Hepatocyte (in vitro differentiated cells): ENCODE measurements around the gene CRYBG2. TPM values are rescaled to one million over a fixed set of nuclear protein-coding genes. Genes with fewer than 3 reads are reported as not detected.
"Not testable (repeated sequence)": the region's sequence is repeated elsewhere in the genome, so short reads cannot be mapped to it uniquely, and the experiment has no call there.

Source experiments
- DNase-seq: peaks from one replicate; pipeline ENCODE4 v3.0.0-alpha.2; 2016; ENCODE audit warnings: low spot score
- H2AFZ ChIP-seq: fragments of 200-600 bp; sonication (generic); 2 replicates; pipeline ENCODE4 v1.6.0; 2016; ENCODE audit warnings: antibody characterized with exemption, mild to moderate bottlenecking
- H3K27ac ChIP-seq: fragments of 200-600 bp; sonication (generic); 2 replicates; pipeline ENCODE4 v1.5.1; 2016; ENCODE audit warnings: mild to moderate bottlenecking
- H3K27me3 ChIP-seq: fragments of 200-600 bp; sonication (generic); 2 replicates; pipeline ENCODE4 v1.6.1; 2016
- H3K36me3 ChIP-seq: fragments of 200-600 bp; sonication (generic); replicated peaks from 2 replicates; pipeline ENCODE4 v1.5.1; 2016; ENCODE audit warnings: low read depth; ENCODE audit not compliant: insufficient read depth
- H3K4me1 ChIP-seq: fragments of 200-600 bp; sonication (generic); 2 replicates; pipeline ENCODE4 v1.5.1; 2016; ENCODE audit warnings: mild to moderate bottlenecking, moderate library complexity; ENCODE audit not compliant: insufficient read depth
- H3K4me2 ChIP-seq: fragments of 200-600 bp; sonication (generic); 2 replicates; pipeline ENCODE4 v1.6.0; 2016
- H3K4me3 ChIP-seq: fragments of 200-600 bp; sonication (generic); 2 replicates; pipeline ENCODE4 v1.5.1; 2016; ENCODE audit warnings: mild to moderate bottlenecking
- H3K79me2 ChIP-seq: fragments of 200-600 bp; sonication (generic); 2 replicates; pipeline ENCODE4 v1.6.0; 2017; ENCODE audit warnings: mild to moderate bottlenecking
- H3K9me2 ChIP-seq: fragments of 200-600 bp; sonication (generic); replicated peaks from 2 replicates; pipeline ENCODE4 v1.6.0; 2017; ENCODE audit warnings: mild to moderate bottlenecking; ENCODE audit not compliant: insufficient read depth
- H3K9me3 ChIP-seq: fragments of 200-600 bp; sonication (generic); 2 replicates; pipeline ENCODE4 v1.5.1; 2016; ENCODE audit warnings: low read depth, mild to moderate bottlenecking
- H4K20me1 ChIP-seq: fragments of 200-600 bp; sonication (generic); 2 replicates; pipeline ENCODE4 v1.6.0; 2016; ENCODE audit warnings: mild to moderate bottlenecking; ENCODE audit not compliant: insufficient read depth, poor library complexity, severe bottlenecking
- EZH2 ChIP-seq: fragments of 200-600 bp; sonication (generic); IDR thresholded peaks from 2 replicates; pipeline ENCODE4 v1.6.1; 2016; ENCODE audit warnings: antibody characterized with exemption, mild to moderate bottlenecking, borderline replicate concordance
- EZH2phosphoT487 ChIP-seq: fragments of 200-600 bp; sonication (generic); IDR thresholded peaks from one replicate; pipeline ENCODE4 v1.6.1; 2018; ENCODE audit warnings: antibody characterized with exemption, mild to moderate bottlenecking, low read depth, moderate library complexity; ENCODE audit not compliant: unreplicated experiment, severe bottlenecking
- WGBS: methylation state at CpG from one replicate; pipeline ENCODE4 v1.1.6; 2016; ENCODE audit warnings: low lambda C conversion rate; ENCODE audit errors: missing lambda C conversion rate; 5-methylcytosine and 5-hydroxymethylcytosine counted together
- polyA plus RNA-seq: library from polyadenylated mRNA; unstranded; fragments of >200 nt; fragmentation: Nextera tagmentation; extraction: Ambion mirVana; gene quantifications from 2 replicates; pipeline ENCODE4 v1.2.1, GENCODE V29; 2016
- total RNA-seq: library from RNA; depleted of rRNA; stranded (reverse); fragments of >200 nt; gene quantifications from 2 replicates; pipeline ENCODE4 v1.2.3, GENCODE V29; 2014
- TF ChIP-seq, protein P1 (sequence below): fragments of 200-600 bp; sonication (generic); IDR thresholded peaks from 2 replicates; pipeline ENCODE4 v1.5.1; 2016; ENCODE audit warnings: antibody characterized with exemption, mild to moderate bottlenecking; ENCODE audit not compliant: poor library complexity

CRYBG2 gene
- total and polyA plus RNA-seq, 2 experiments from 2014 or later, result 15.6 to 20.1 TPM

- H3K79me2 ChIP-seq, result no peaks in the 10 kb centered on the region
- H3K4me1 ChIP-seq, result no peaks in the 10 kb centered on the region
- H3K36me3 ChIP-seq, result no peaks in the 10 kb centered on the region
- H3K4me2 ChIP-seq, result no peak overlapping the region
- H3K27ac ChIP-seq, result no peak overlapping the region
- no peak overlapping the region for H2AFZ ChIP-seq
- TF ChIP-seq EZH2 (no peak), EZH2phosphoT487 (no peak)
- TF ChIP-seq, protein P1, sequence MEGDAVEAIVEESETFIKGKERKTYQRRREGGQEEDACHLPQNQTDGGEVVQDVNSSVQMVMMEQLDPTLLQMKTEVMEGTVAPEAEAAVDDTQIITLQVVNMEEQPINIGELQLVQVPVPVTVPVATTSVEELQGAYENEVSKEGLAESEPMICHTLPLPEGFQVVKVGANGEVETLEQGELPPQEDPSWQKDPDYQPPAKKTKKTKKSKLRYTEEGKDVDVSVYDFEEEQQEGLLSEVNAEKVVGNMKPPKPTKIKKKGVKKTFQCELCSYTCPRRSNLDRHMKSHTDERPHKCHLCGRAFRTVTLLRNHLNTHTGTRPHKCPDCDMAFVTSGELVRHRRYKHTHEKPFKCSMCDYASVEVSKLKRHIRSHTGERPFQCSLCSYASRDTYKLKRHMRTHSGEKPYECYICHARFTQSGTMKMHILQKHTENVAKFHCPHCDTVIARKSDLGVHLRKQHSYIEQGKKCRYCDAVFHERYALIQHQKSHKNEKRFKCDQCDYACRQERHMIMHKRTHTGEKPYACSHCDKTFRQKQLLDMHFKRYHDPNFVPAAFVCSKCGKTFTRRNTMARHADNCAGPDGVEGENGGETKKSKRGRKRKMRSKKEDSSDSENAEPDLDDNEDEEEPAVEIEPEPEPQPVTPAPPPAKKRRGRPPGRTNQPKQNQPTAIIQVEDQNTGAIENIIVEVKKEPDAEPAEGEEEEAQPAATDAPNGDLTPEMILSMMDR, result no peak
- H3K9me3 ChIP-seq, result no peaks in the 10 kb centered on the region
- H4K20me1 ChIP-seq, result no peaks in the 10 kb centered on the region
- no peaks in the 10 kb centered on the region for H3K9me2 ChIP-seq
- no peak for DNase-seq
- 84% methylated on average over 11 of the region's 11 CpGs for WGBS
- H3K4me3 ChIP-seq, result no peak overlapping the region
- no peaks in the 10 kb centered on the region for H3K27me3 ChIP-seq
These were observed 59.9 kb downstream of the CRYBG2 start for GRCh38 chr1:26293911-26294463.

GRCh38 chr1:26292735-26293134 is 61.2 kb downstream of the CRYBG2 start:
- WGBS, result 98% methylated on average over 5 of the region's 5 CpGs

DNA sequence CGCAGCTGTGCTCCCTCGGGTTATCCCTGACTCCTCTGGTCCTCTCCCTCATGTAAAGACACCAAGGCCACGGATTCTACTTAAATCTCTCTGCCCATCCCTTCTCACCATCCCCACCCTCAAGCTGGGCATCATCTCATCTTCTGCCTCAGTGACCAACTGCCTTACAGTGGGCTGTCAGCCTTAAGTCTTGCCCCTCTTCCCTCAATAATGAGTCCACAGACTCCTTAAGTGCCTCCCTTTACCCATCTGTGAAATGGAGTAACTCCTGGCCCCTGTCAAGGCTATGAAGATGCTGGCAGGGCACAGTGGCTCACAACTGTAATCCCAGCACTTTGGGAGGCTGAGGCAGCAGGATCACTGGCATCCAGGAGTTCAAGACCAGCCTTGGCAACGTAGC is 62.0 kb downstream of the CRYBG2 start:
- H2AFZ ChIP-seq, result no peak overlapping the region
- H3K4me2 ChIP-seq, result no peak overlapping the region
- no peaks in the 10 kb centered on the region for H4K20me1 ChIP-seq
- no peaks in the 10 kb centered on the region for H3K27me3 ChIP-seq
- no peaks in the 10 kb centered on the region for H3K79me2 ChIP-seq
- TF ChIP-seq EZH2phosphoT487 (no peak), EZH2 (no peak)
- TF ChIP-seq, protein P1, result no peak
- no peak overlapping the region for H3K4me3 ChIP-seq
- DNase-seq, result no peak
- no peaks in the 10 kb centered on the region for H3K4me1 ChIP-seq
- H3K36me3 ChIP-seq, result no peaks in the 10 kb centered on the region
- H3K9me2 ChIP-seq, result no peaks in the 10 kb centered on the region
- WGBS, result 95% methylated on average over 4 of the region's 4 CpGs
- H3K27ac ChIP-seq, result no peak overlapping the region
- no peaks in the 10 kb centered on the region for H3K9me3 ChIP-seq

More at GRCh38 chr1:26292735-26293134, 61.2 kb downstream of the CRYBG2 start:
- H3K4me2 ChIP-seq, DNase-seq, H3K27me3 ChIP-seq, H4K20me1 ChIP-seq, H3K9me3 ChIP-seq, H3K4me3 ChIP-seq, H3K4me1 ChIP-seq, H3K79me2 ChIP-seq, H2AFZ ChIP-seq, H3K9me2 ChIP-seq, H3K36me3 ChIP-seq, H3K27ac ChIP-seq: not testable (repeated sequence)

DNA sequence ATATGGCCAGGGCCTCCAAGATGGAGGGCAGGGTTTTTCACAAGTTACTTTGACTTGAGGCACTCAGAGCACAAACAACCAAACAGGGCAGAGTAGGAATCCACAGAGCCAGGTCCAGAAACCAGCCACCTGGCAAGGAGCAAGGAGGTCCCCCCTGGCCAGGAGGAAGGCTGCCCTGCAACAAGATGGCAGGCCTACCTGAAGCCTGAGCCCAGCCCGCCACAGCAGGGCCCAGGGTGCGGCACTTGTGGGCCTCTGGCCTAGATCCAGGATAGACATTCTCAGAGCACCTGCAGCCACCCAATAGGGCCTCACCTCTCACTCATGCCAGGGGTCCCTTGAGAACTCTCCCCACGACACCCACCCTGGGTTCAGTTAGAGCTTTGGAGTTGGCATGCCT is 62.5 kb downstream of the CRYBG2 start:
- no peaks in the 10 kb centered on the region for H3K36me3 ChIP-seq
- no peaks in the 10 kb centered on the region for H4K20me1 ChIP-seq
- no peak overlapping the region for H3K4me2 ChIP-seq
- no peak overlapping the region for H2AFZ ChIP-seq
- no peak for DNase-seq
- H3K27ac ChIP-seq, result no peak overlapping the region
- H3K27me3 ChIP-seq, result no peaks in the 10 kb centered on the region
- 97% methylated on average over 3 of the region's 3 CpGs for WGBS
- TF ChIP-seq EZH2phosphoT487 (no peak), EZH2 (no peak)
- TF ChIP-seq, protein P1, result no peak
- no peaks in the 10 kb centered on the region for H3K9me3 ChIP-seq
- no peaks in the 10 kb centered on the region for H3K9me2 ChIP-seq
- H3K79me2 ChIP-seq, result no peaks in the 10 kb centered on the region
- no peaks in the 10 kb centered on the region for H3K4me1 ChIP-seq
- H3K4me3 ChIP-seq, result no peak overlapping the region
